HepG2 (cell line): ENCODE measurements around the gene STK11. TPM values are rescaled to one million over a fixed set of nuclear protein-coding genes. Genes with fewer than 3 reads are reported as not detected.

Source experiments
- ATAC-seq: fragments of 200-7000 bp; cut with Tn5 transposase; 3 replicates; pipeline ENCODE4 v1.9.1; 2020; ENCODE audit warnings: mild to moderate bottlenecking, moderate library complexity
- BruUV-seq: library from RNA; stranded (reverse); fragments of 400-500 nt; replicated peaks from 2 replicates; lab custom pipeline; 2021; lab: Mats Ljungman, UMichigan
- CTCF ChIA-PET: fragments of 300-600 bp; formaldehyde crosslinking; extraction: SDS; loops from one replicate; lab custom pipeline; 2021; ENCODE audit warnings: low total read pairs, inconsistent platforms, low intra/inter-chr PET ratio; lab: Yijun Ruan, JAX
- POLR2A ChIA-PET: fragments of 350-600 bp; sonication (Branson Sonifier 250); formaldehyde crosslinking; loops from one replicate; lab custom pipeline; 2020; ENCODE audit warnings: antibody characterized with exemption, inconsistent platforms; lab: Yijun Ruan, JAX
- DNase-seq: peaks from one replicate; pipeline ENCODE4 v3.0.0-alpha.2; 2015; ENCODE audit warnings: low spot score
- FAIRE-seq: peaks from 3 replicates; lab custom pipeline; 2011; peaks lifted over from hg19 to GRCh38; lab: Jason Lieb, UNC
- H2AFZ ChIP-seq: one replicate; pipeline ENCODE4 v1.6.1; 2011; ENCODE audit warnings: low read length, inconsistent platforms
- H3K27ac ChIP-seq: fragments of 300-600 bp; 3 replicates; pipeline ENCODE4 v1.8.0; 2011; ENCODE audit warnings: mixed run types, mild to moderate bottlenecking, mixed read lengths, low read length, inconsistent platforms; ENCODE audit not compliant: insufficient read depth; ENCODE audit errors: extremely low read length
- H3K27me3 ChIP-seq, 2 experiments: fragments of 200-600 bp in 1 of 2; 2 replicates in 1 of 2; 3 replicates in 1 of 2; pipeline versions ENCODE4 v1.6.0 to v1.8.0; 2011; ENCODE audit warnings: low read length in 2 of 2, mild to moderate bottlenecking in 2 of 2, moderate library complexity in 2 of 2, inconsistent platforms in 1 of 2; ENCODE audit not compliant: insufficient read depth in 2 of 2, control insufficient read depth in 1 of 2
- H3K36me3 ChIP-seq, 2 experiments: fragments of 200-600 bp in 1 of 2; replicated peaks in 1 of 2; 2 replicates in 1 of 2; 3 replicates in 1 of 2; pipeline versions ENCODE4 v1.5.1 to v1.8.0; 2011; ENCODE audit warnings: low read length in 2 of 2, inconsistent platforms in 1 of 2; ENCODE audit not compliant: insufficient read depth in 2 of 2, control insufficient read depth in 1 of 2
- H3K4me1 ChIP-seq: 2 replicates; pipeline ENCODE4 v1.5.1; 2012; ENCODE audit warnings: low read length, inconsistent platforms; ENCODE audit not compliant: insufficient read depth
- H3K4me2 ChIP-seq: 2 replicates; pipeline ENCODE4 v1.6.0; 2011; ENCODE audit warnings: low read depth, low read length, inconsistent platforms
- H3K4me3 ChIP-seq, 3 experiments: fragments of 200-600 bp in 1 of 3; sonication (generic), shearing (Covaris generic) in 1 of 3; replicated peaks in 1 of 3; 2 replicates each; pipeline ENCODE4 v1.5.1; 2011 to 2016; ENCODE audit warnings: low read length in 3 of 3, inconsistent platforms in 2 of 3, low read depth in 2 of 3, mild to moderate bottlenecking in 2 of 3, control low read depth in 1 of 3, mixed read lengths in 1 of 3; ENCODE audit not compliant: insufficient read depth in 1 of 3
- H3K79me2 ChIP-seq: one replicate; pipeline ENCODE4 v1.6.1; 2011; ENCODE audit warnings: low read length, inconsistent platforms; ENCODE audit not compliant: insufficient read depth
- H3K9ac ChIP-seq: 2 replicates; pipeline ENCODE4 v1.6.0; 2011; ENCODE audit warnings: mild to moderate bottlenecking, low read depth, low read length, inconsistent platforms; ENCODE audit not compliant: insufficient read depth
- H3K9me3 ChIP-seq: 2 replicates; pipeline ENCODE4 v1.5.1; 2012; ENCODE audit warnings: mild to moderate bottlenecking, low read length
- H4K20me1 ChIP-seq: 2 replicates; pipeline ENCODE4 v1.6.0; 2011; ENCODE audit warnings: inconsistent platforms, mild to moderate bottlenecking, low read length, moderate library complexity; ENCODE audit not compliant: insufficient read depth
- AGO2 ChIP-seq: fragments of 200-400 bp; formaldehyde crosslinking; optimal IDR thresholded peaks from 2 replicates; pipeline ENCODE3; 2017; ENCODE audit warnings: mild to moderate bottlenecking, low read depth, low read length, moderate library complexity
- CBX2 ChIP-seq, 2 experiments: fragments of 200-600 bp in 1 of 2; sonication (generic); formaldehyde crosslinking in 1 of 2; IDR thresholded peaks; 2 replicates each; pipeline versions ENCODE4 v1.7.0 to v1.8.1; 2018 to 2022; ENCODE audit warnings: low read depth in 2 of 2, low read length in 1 of 2, mild to moderate bottlenecking in 1 of 2, missing genetic modification reagents in 1 of 2
- HDAC1 ChIP-seq: sonication (generic); formaldehyde crosslinking; IDR thresholded peaks from 2 replicates; pipeline ENCODE4 v1.5.1; 2020; ENCODE audit warnings: mild to moderate bottlenecking, missing genetic modification reagents
- HMG20A ChIP-seq: IDR thresholded peaks from 2 replicates; pipeline ENCODE4 v1.6.1; 2016; ENCODE audit warnings: borderline replicate concordance
- JUN ChIP-seq: sonication (generic); formaldehyde crosslinking; IDR thresholded peaks from 2 replicates; pipeline ENCODE4 v1.4.0; 2020; ENCODE audit warnings: mild to moderate bottlenecking, missing genetic modification reagents
- KDM2A ChIP-seq: sonication (generic); formaldehyde crosslinking; IDR thresholded peaks from 2 replicates; pipeline ENCODE4 v1.4.0; 2020; ENCODE audit warnings: low read depth, missing genetic modification reagents, borderline replicate concordance
- MAFF ChIP-seq: IDR thresholded peaks from 2 replicates; pipeline ENCODE4 v1.6.1; 2011; ENCODE audit warnings: low read depth, low read length, improper control_type of control experiment
- MAX ChIP-seq: IDR thresholded peaks from 2 replicates; pipeline ENCODE4 v1.6.1; 2012; ENCODE audit warnings: inconsistent platforms
- NFE2 ChIP-seq: sonication (generic); formaldehyde crosslinking; IDR thresholded peaks from 2 replicates; pipeline ENCODE4 v1.4.0; 2020; ENCODE audit warnings: missing genetic modification reagents
- NFE2L2 ChIP-seq: fragments of 150-350 bp; IDR thresholded peaks from 2 replicates; pipeline ENCODE4 v1.6.1; 2014; ENCODE audit warnings: low read length
- NRL ChIP-seq: sonication (generic); formaldehyde crosslinking; IDR thresholded peaks from 2 replicates; pipeline ENCODE4 v1.5.0; 2020; ENCODE audit warnings: missing genetic modification reagents, mild to moderate bottlenecking, moderate library complexity, borderline replicate concordance
- TBP ChIP-seq: sonication (generic); formaldehyde crosslinking; IDR thresholded peaks from 2 replicates; pipeline ENCODE4 v1.5.0; 2020; ENCODE audit warnings: missing genetic modification reagents
- TEAD3 ChIP-seq: optimal IDR thresholded peaks from 2 replicates; pipeline ENCODE3; 2016; ENCODE audit warnings: borderline replicate concordance
- XRCC5 ChIP-seq: fragments of 200-400 bp; formaldehyde crosslinking; optimal IDR thresholded peaks from 2 replicates; pipeline ENCODE3; 2017; ENCODE audit warnings: mild to moderate bottlenecking, low read length
- ZBTB33 ChIP-seq: sonication (generic); formaldehyde crosslinking; IDR thresholded peaks from 2 replicates; pipeline ENCODE4 v1.4.0; 2020; ENCODE audit warnings: missing genetic modification reagents
- ZBTB38 ChIP-seq: sonication (generic); formaldehyde crosslinking; IDR thresholded peaks from 2 replicates; pipeline ENCODE4 v1.5.1; 2020; ENCODE audit warnings: mild to moderate bottlenecking, missing genetic modification reagents
- ZBTB4 ChIP-seq: sonication (generic); formaldehyde crosslinking; IDR thresholded peaks from 2 replicates; pipeline ENCODE4 v1.4.0; 2020; ENCODE audit warnings: missing genetic modification reagents, mild to moderate bottlenecking, borderline replicate concordance
- ZIK1 ChIP-seq: sonication (generic); formaldehyde crosslinking; IDR thresholded peaks from 2 replicates; pipeline ENCODE4 v1.5.0; 2020; ENCODE audit warnings: mild to moderate bottlenecking, low read depth, missing genetic modification reagents, borderline replicate concordance
- WGBS: methylation state at CpG from one replicate; pipeline ENCODE4 v1.1.6; 2017; ENCODE audit warnings: low lambda C conversion rate; 5-methylcytosine and 5-hydroxymethylcytosine counted together
- in situ Hi-C: cut with HindIII; loops from 2 replicates; pipeline ENCODE4 v1.10.0; 2017; ENCODE audit warnings: low pct_unique_long_range_greater_than_20kb; ENCODE audit not compliant: extremely low pct_ligation_motif_present
- intact Hi-C: fragments of 100-400 bp; cut with micrococcal nuclease; formaldehyde crosslinking; loops from one replicate; pipeline ENCODE4 v1.10.0; 2022; ENCODE audit not compliant: unreplicated experiment
- polyA plus RNA-seq, 8 experiments: library from polyadenylated mRNA; depleted of rRNA in 3 of 8; stranded (reverse) in 7 of 8; unstranded in 1 of 8; fragments of >200 nt; fragmentation: Illumina TruSeq in 4 of 8; extraction: Trizol in 4 of 8; gene quantifications; 2 replicates each; pipeline versions ENCODE4 v1.2.1 to v1.2.3, GENCODE V29; 2011 to 2016; ENCODE audit warnings: low read depth in 4 of 8, missing spikeins in 1 of 8, mixed read lengths in 1 of 8; ENCODE audit not compliant: insufficient read depth in 1 of 8
- total RNA-seq, 5 experiments: library from RNA; depleted of rRNA; stranded (reverse); fragments of >200 nt; fragmentation: Illumina TruSeq; extraction: Trizol; gene quantifications; 2 replicates each; pipeline ENCODE4 v1.2.3, GENCODE V29; 2016; ENCODE audit warnings: low read depth in 1 of 5

Gene STK11
- total and polyA plus RNA-seq, 2 of the 13 experiments (the other 11 are each of a cell fraction or from before 2014, with no cell fraction given), result 27.5 to 43.6 TPM

GRCh38 chr19:1168572-1169410, 36.8 kb upstream of the STK11 start:
- H3K9ac ChIP-seq, result peak overlapping the region; percentile 34
- intact Hi-C loops, result no loop called here
- H3K4me1 ChIP-seq, result peaks cover 62% of the 10 kb centered on the region
- peaks cover 67% of the 10 kb centered on the region for H3K79me2 ChIP-seq
- H3K27me3 ChIP-seq, result no peaks in the 10 kb centered on the region
- ATAC-seq (peak; percentile 49), FAIRE-seq (no peak), DNase-seq (peak; percentile 50)
- peak overlapping the region in 1 of 3 experiments; percentile 34; a peak in 2 of 6 replicates for H3K4me3 ChIP-seq
- H3K36me3 ChIP-seq, result no peaks in the 10 kb centered on the region; a peak in 1 of 5 replicates
- peaks cover 12% of the 10 kb centered on the region for H4K20me1 ChIP-seq
- BruUV-seq, result no TSS peak
- POLR2A ChIA-PET, result no interaction called here
- in situ Hi-C loops, result no loop called here
- no peak overlapping the region for H2AFZ ChIP-seq
- peak overlapping the region; percentile 59 for H3K27ac ChIP-seq
- H3K4me2 ChIP-seq, result peak overlapping the region; percentile 46
- WGBS, result 71% methylated on average over 17 of the region's 50 CpGs
- CTCF ChIA-PET, result no interaction called here
- no peaks in the 10 kb centered on the region for H3K9me3 ChIP-seq
- TF ChIP-seq ZBTB4 (CRISPR knock-in tag) (peak; percentile 96; the same call in 1 of the 2 replicates), MAFF (0 out of 2 replicates have a peak, but pooled peaks have one; percentile 4), ZBTB38 (peak; percentile 98), ZIK1 (CRISPR knock-in tag) (no peak), NRL (CRISPR knock-in tag) (peak; percentile 23; the same call in 1 of the 2 replicates), CBX2 (IDR thresholded peaks at IDR 0.05; ENCODE audit: low read depth, low read length) (no peak), CBX2 (CRISPR knock-in tag; IDR thresholded peaks at IDR 0.05; ENCODE audit: low read depth) (no peak), AGO2 (peak; percentile 41), KDM2A (CRISPR knock-in tag) (peak; percentile 17; the same call in 1 of the 2 replicates), TBP (CRISPR knock-in tag) (no peak), TEAD3 (CRISPR knock-in tag) (peak; percentile 20), HDAC1 (CRISPR knock-in tag) (0 out of 2 replicates have a peak, but pooled peaks have one; percentile 45), ZBTB33 (CRISPR knock-in tag) (peak; percentile 99), NFE2L2 (peak; percentile 32; the same call in 1 of the 2 replicates), MAX (peak; percentile 56; the same call in 1 of the 2 replicates), HMG20A (CRISPR knock-in tag) (no peak), NFE2 (CRISPR knock-in tag) (0 out of 2 replicates have a peak, but pooled peaks have one; percentile 61), XRCC5 (peak; percentile 49), JUN (CRISPR knock-in tag) (no peak)
